HepG2 (cell line): ENCODE measurements around the gene COA1. TPM values are rescaled to one million over a fixed set of nuclear protein-coding genes. Genes with fewer than 3 reads are reported as not detected.

ENCODE experiments used
- ATAC-seq: fragments of 200-7000 bp; cut with Tn5 transposase; 3 replicates; pipeline ENCODE4 v1.9.1; 2020; ENCODE audit warnings: mild to moderate bottlenecking, moderate library complexity
- BruUV-seq: library from RNA; stranded (reverse); fragments of 400-500 nt; replicated peaks from 2 replicates; lab custom pipeline; 2021; lab: Mats Ljungman, UMichigan
- CTCF ChIA-PET: fragments of 300-600 bp; formaldehyde crosslinking; extraction: SDS; loops from one replicate; lab custom pipeline; 2021; ENCODE audit warnings: low total read pairs, inconsistent platforms, low intra/inter-chr PET ratio; lab: Yijun Ruan, JAX
- POLR2A ChIA-PET: fragments of 350-600 bp; sonication (Branson Sonifier 250); formaldehyde crosslinking; loops from one replicate; lab custom pipeline; 2020; ENCODE audit warnings: antibody characterized with exemption, inconsistent platforms; lab: Yijun Ruan, JAX
- DNase-seq: peaks from one replicate; pipeline ENCODE4 v3.0.0-alpha.2; 2015; ENCODE audit warnings: low spot score
- FAIRE-seq: peaks from 3 replicates; lab custom pipeline; 2011; peaks lifted over from hg19 to GRCh38; lab: Jason Lieb, UNC
- H2AFZ ChIP-seq: one replicate; pipeline ENCODE4 v1.6.1; 2011; ENCODE audit warnings: low read length, inconsistent platforms
- H3K27ac ChIP-seq: fragments of 300-600 bp; 3 replicates; pipeline ENCODE4 v1.8.0; 2011; ENCODE audit warnings: mixed run types, mild to moderate bottlenecking, mixed read lengths, low read length, inconsistent platforms; ENCODE audit not compliant: insufficient read depth; ENCODE audit errors: extremely low read length
- H3K27me3 ChIP-seq, 2 experiments: fragments of 200-600 bp in 1 of 2; 2 replicates in 1 of 2; 3 replicates in 1 of 2; pipeline versions ENCODE4 v1.6.0 to v1.8.0; 2011; ENCODE audit warnings: low read length in 2 of 2, mild to moderate bottlenecking in 2 of 2, moderate library complexity in 2 of 2, inconsistent platforms in 1 of 2; ENCODE audit not compliant: insufficient read depth in 2 of 2, control insufficient read depth in 1 of 2
- H3K36me3 ChIP-seq, 2 experiments: fragments of 200-600 bp in 1 of 2; replicated peaks in 1 of 2; 2 replicates in 1 of 2; 3 replicates in 1 of 2; pipeline versions ENCODE4 v1.5.1 to v1.8.0; 2011; ENCODE audit warnings: low read length in 2 of 2, inconsistent platforms in 1 of 2; ENCODE audit not compliant: insufficient read depth in 2 of 2, control insufficient read depth in 1 of 2
- H3K4me1 ChIP-seq: 2 replicates; pipeline ENCODE4 v1.5.1; 2012; ENCODE audit warnings: low read length, inconsistent platforms; ENCODE audit not compliant: insufficient read depth
- H3K4me2 ChIP-seq: 2 replicates; pipeline ENCODE4 v1.6.0; 2011; ENCODE audit warnings: low read depth, low read length, inconsistent platforms
- H3K4me3 ChIP-seq, 3 experiments: fragments of 200-600 bp in 1 of 3; sonication (generic), shearing (Covaris generic) in 1 of 3; replicated peaks in 1 of 3; 2 replicates each; pipeline ENCODE4 v1.5.1; 2011 to 2016; ENCODE audit warnings: low read length in 3 of 3, inconsistent platforms in 2 of 3, low read depth in 2 of 3, mild to moderate bottlenecking in 2 of 3, control low read depth in 1 of 3, mixed read lengths in 1 of 3; ENCODE audit not compliant: insufficient read depth in 1 of 3
- H3K79me2 ChIP-seq: one replicate; pipeline ENCODE4 v1.6.1; 2011; ENCODE audit warnings: low read length, inconsistent platforms; ENCODE audit not compliant: insufficient read depth
- H3K9ac ChIP-seq: 2 replicates; pipeline ENCODE4 v1.6.0; 2011; ENCODE audit warnings: mild to moderate bottlenecking, low read depth, low read length, inconsistent platforms; ENCODE audit not compliant: insufficient read depth
- H3K9me3 ChIP-seq: 2 replicates; pipeline ENCODE4 v1.5.1; 2012; ENCODE audit warnings: mild to moderate bottlenecking, low read length
- H4K20me1 ChIP-seq: 2 replicates; pipeline ENCODE4 v1.6.0; 2011; ENCODE audit warnings: inconsistent platforms, mild to moderate bottlenecking, low read length, moderate library complexity; ENCODE audit not compliant: insufficient read depth
- AKAP8 ChIP-seq: sonication (generic); formaldehyde crosslinking; IDR thresholded peaks from 2 replicates; pipeline ENCODE4 v1.5.1; 2020; ENCODE audit warnings: mild to moderate bottlenecking, missing genetic modification reagents
- DDIT3 ChIP-seq: sonication (generic); formaldehyde crosslinking; IDR thresholded peaks from 2 replicates; pipeline ENCODE4 v1.4.0; 2020; ENCODE audit warnings: mild to moderate bottlenecking, missing genetic modification reagents
- ELF4 ChIP-seq: sonication (generic); formaldehyde crosslinking; IDR thresholded peaks from 2 replicates; pipeline ENCODE4 v1.5.0; 2020; ENCODE audit warnings: missing genetic modification reagents, mild to moderate bottlenecking, moderate library complexity, borderline replicate concordance
- ETV6 ChIP-seq: sonication (generic); formaldehyde crosslinking; conservative IDR thresholded peaks from 2 replicates; pipeline ENCODE4 v1.4.0; 2020; ENCODE audit warnings: missing genetic modification reagents
- FOXO1 ChIP-seq: sonication (generic); formaldehyde crosslinking; IDR thresholded peaks from 2 replicates; pipeline ENCODE4 v1.4.0; 2020; ENCODE audit warnings: missing genetic modification reagents
- GABPA ChIP-seq, 2 experiments: IDR thresholded peaks; 2 replicates each; pipeline ENCODE4 v1.6.1; 2011 to 2016; ENCODE audit warnings: low read depth in 2 of 2, low read length in 1 of 2, missing biosample characterization in 1 of 2, missing genetic modification characterization in 1 of 2
- HDAC2 ChIP-seq: sonication (generic); formaldehyde crosslinking; IDR thresholded peaks from 2 replicates; pipeline ENCODE4 v1.4.0; 2020; ENCODE audit warnings: missing genetic modification reagents
- HNRNPH1 ChIP-seq: fragments of 200-400 bp; formaldehyde crosslinking; optimal IDR thresholded peaks from 2 replicates; pipeline ENCODE3; 2017; ENCODE audit warnings: mild to moderate bottlenecking, low read depth, low read length
- HOXA7 ChIP-seq: sonication (generic); formaldehyde crosslinking; IDR thresholded peaks from 2 replicates; pipeline ENCODE4 v1.8.1; 2022; ENCODE audit warnings: mild to moderate bottlenecking, missing genetic modification reagents, moderate library complexity
- NBN ChIP-seq: fragments of 450-650 bp; conservative IDR thresholded peaks from 2 replicates; pipeline ENCODE4 v1.6.1; 2017
- NFE2L1 ChIP-seq: sonication (generic); formaldehyde crosslinking; IDR thresholded peaks from 2 replicates; pipeline ENCODE4 v1.4.0; 2020; ENCODE audit warnings: missing genetic modification reagents, mild to moderate bottlenecking, borderline replicate concordance
- NFIB ChIP-seq: sonication (generic); formaldehyde crosslinking; IDR thresholded peaks from 2 replicates; pipeline ENCODE4 v1.9.0; 2021; ENCODE audit warnings: missing genetic modification reagents, mild to moderate bottlenecking, borderline replicate concordance
- POLR2AphosphoS2 ChIP-seq: IDR thresholded peaks from 2 replicates; pipeline ENCODE4 v1.6.1; 2011; ENCODE audit warnings: low read depth, low read length, improper control_type of control experiment
- RAD21 ChIP-seq: fragments of 450-650 bp; formaldehyde crosslinking; IDR thresholded peaks from 2 replicates; pipeline ENCODE4 v1.5.0; 2020; ENCODE audit warnings: mild to moderate bottlenecking
- SALL1 ChIP-seq: sonication (generic); formaldehyde crosslinking; IDR thresholded peaks from 2 replicates; pipeline ENCODE4 v1.8.0; 2022; ENCODE audit warnings: mild to moderate bottlenecking, missing genetic modification reagents
- SCMH1 ChIP-seq: sonication (generic); formaldehyde crosslinking; IDR thresholded peaks from 2 replicates; pipeline ENCODE4 v1.9.0; 2021; ENCODE audit warnings: missing genetic modification reagents, mild to moderate bottlenecking, borderline replicate concordance
- ZNF441 ChIP-seq: sonication (generic); formaldehyde crosslinking; IDR thresholded peaks from 2 replicates; pipeline ENCODE4 v1.7.0; 2021; ENCODE audit warnings: missing genetic modification reagents, borderline replicate concordance
- ZNF530 ChIP-seq: sonication (generic); formaldehyde crosslinking; IDR thresholded peaks from 2 replicates; pipeline ENCODE4 v1.5.0; 2020; ENCODE audit warnings: low read depth, mild to moderate bottlenecking, missing genetic modification reagents
- ZSCAN12 ChIP-seq: sonication (generic); formaldehyde crosslinking; IDR thresholded peaks from 2 replicates; pipeline ENCODE4 v1.9.0; 2021; ENCODE audit warnings: mild to moderate bottlenecking, missing genetic modification reagents
- WGBS: methylation state at CpG from one replicate; pipeline ENCODE4 v1.1.6; 2017; ENCODE audit warnings: low lambda C conversion rate; 5-methylcytosine and 5-hydroxymethylcytosine counted together
- in situ Hi-C: cut with HindIII; loops from 2 replicates; pipeline ENCODE4 v1.10.0; 2017; ENCODE audit warnings: low pct_unique_long_range_greater_than_20kb; ENCODE audit not compliant: extremely low pct_ligation_motif_present
- intact Hi-C: fragments of 100-400 bp; cut with micrococcal nuclease; formaldehyde crosslinking; loops from one replicate; pipeline ENCODE4 v1.10.0; 2022; ENCODE audit not compliant: unreplicated experiment
- polyA plus RNA-seq, 8 experiments: library from polyadenylated mRNA; depleted of rRNA in 3 of 8; stranded (reverse) in 7 of 8; unstranded in 1 of 8; fragments of >200 nt; fragmentation: Illumina TruSeq in 4 of 8; extraction: Trizol in 4 of 8; gene quantifications; 2 replicates each; pipeline versions ENCODE4 v1.2.1 to v1.2.3, GENCODE V29; 2011 to 2016; ENCODE audit warnings: low read depth in 4 of 8, missing spikeins in 1 of 8, mixed read lengths in 1 of 8; ENCODE audit not compliant: insufficient read depth in 1 of 8
- total RNA-seq, 5 experiments: library from RNA; depleted of rRNA; stranded (reverse); fragments of >200 nt; fragmentation: Illumina TruSeq; extraction: Trizol; gene quantifications; 2 replicates each; pipeline ENCODE4 v1.2.3, GENCODE V29; 2016; ENCODE audit warnings: low read depth in 1 of 5

The COA1 gene
- total and polyA plus RNA-seq, 2 of the 13 experiments (the other 11 are each of a cell fraction or from before 2014, with no cell fraction given) = 33.2 to 65.7 TPM

- H2AFZ ChIP-seq = peak overlapping the region; percentile 34
- H3K4me1 ChIP-seq = peaks cover 20% of the 10 kb centered on the region
- WGBS = 20% methylated on average over 1 of the region's 5 CpGs
- 0 out of 2 replicates have a peak, but pooled peaks have one; percentile 2 for TF ChIP-seq SALL1 (CRISPR knock-in tag)
- TF ChIP-seq NFIB (CRISPR knock-in tag) = 0 out of 2 replicates have a peak, but pooled peaks have one; percentile 42
- no peak for TF ChIP-seq FOXO1 (CRISPR knock-in tag)
- 0 out of 2 replicates have a peak, but pooled peaks have one; percentile 20 for TF ChIP-seq NFE2L1 (CRISPR knock-in tag)
- CTCF ChIA-PET = no interaction called here
- intact Hi-C loops (no loop called here), in situ Hi-C loops (no loop called here)
- H3K27ac ChIP-seq = no peak overlapping the region
- DNase-seq (no peak), FAIRE-seq (no peak), ATAC-seq (peak; percentile 68)
- BruUV-seq = no TSS peak
- no peaks in the 10 kb centered on the region for H4K20me1 ChIP-seq
- no peaks in the 10 kb centered on the region for H3K36me3 ChIP-seq
- peak overlapping the region; percentile 93 for H3K4me2 ChIP-seq
- H3K79me2 ChIP-seq = no peaks in the 10 kb centered on the region
- POLR2A ChIA-PET = interaction anchor here (1.2 to 1.9 kb wide), 4 partner anchors 9 to 20 kb away, joined by 4 to 15 read pairs (median 4); partner anchors contain the start of genes BLVRA and COA1
- H3K27me3 ChIP-seq = no peaks in the 10 kb centered on the region
- H3K4me3 ChIP-seq = peak overlapping the region; percentile 52 to 74 (median 55); a peak in 5 of 6 replicates
- H3K9me3 ChIP-seq = no peaks in the 10 kb centered on the region
- H3K9ac ChIP-seq = no peak overlapping the region
These were observed 20.1 kb upstream of the COA1 start for GRCh38 chr7:43749383-43749940.

- in situ Hi-C loops (no loop called here), intact Hi-C loops (no loop called here)
- no peaks in the 10 kb centered on the region for H4K20me1 ChIP-seq
- no peak overlapping the region for H3K9ac ChIP-seq
- no peaks in the 10 kb centered on the region for H3K27me3 ChIP-seq
- POLR2A ChIA-PET = no interaction called here
- 57% methylated on average over 9 of the region's 9 CpGs for WGBS
- no peaks in the 10 kb centered on the region for H3K9me3 ChIP-seq
- peaks cover 20% of the 10 kb centered on the region for H3K4me1 ChIP-seq
- BruUV-seq = no TSS peak
- H3K4me2 ChIP-seq = no peak overlapping the region
- ATAC-seq (no peak), DNase-seq (no peak), FAIRE-seq (no peak)
- H3K79me2 ChIP-seq = no peaks in the 10 kb centered on the region
- H2AFZ ChIP-seq = no peak overlapping the region
- no peak overlapping the region for H3K4me3 ChIP-seq
- no peak overlapping the region for H3K27ac ChIP-seq
- CTCF ChIA-PET = no interaction called here
- H3K36me3 ChIP-seq = no peaks in the 10 kb centered on the region
- TF ChIP-seq ZNF441 (CRISPR knock-in tag) (no peak), HOXA7 (no peak), RAD21 (CRISPR knock-in tag) (no peak), HNRNPH1 (no peak), ELF4 (CRISPR knock-in tag) (no peak), AKAP8 (CRISPR knock-in tag) (no peak), GABPA (IDR thresholded peaks at IDR 0.05; ENCODE audit: low read depth, low read length) (no peak), GABPA (CRISPR knock-in tag; IDR thresholded peaks at IDR 0.05; ENCODE audit: low read depth) (no peak), NBN (no peak), ZNF530 (CRISPR knock-in tag) (no peak), HDAC2 (CRISPR knock-in tag) (no peak), DDIT3 (CRISPR knock-in tag) (no peak), POLR2AphosphoS2 (no peak), SCMH1 (CRISPR knock-in tag) (no peak), ETV6 (CRISPR knock-in tag) (no peak), ZSCAN12 (CRISPR knock-in tag) (no peak)
These were observed 18.2 kb upstream of the COA1 start for GRCh38 chr7:43747328-43748105.
